BJ (cell line): ENCODE results near the gene CRYGN. TPM values are rescaled to one million over a fixed set of nuclear protein-coding genes. Genes with fewer than 3 reads are reported as not detected.

Experiments
- CTCF ChIA-PET: fragments of 350-600 bp; formaldehyde crosslinking; extraction: SDS; loops from one replicate; lab custom pipeline; 2021; ENCODE audit warnings: antibody characterized with exemption, inconsistent platforms; lab: Yijun Ruan, JAX
- POLR2A ChIA-PET: fragments of 300-600 bp; sonication (Branson Sonifier 250); formaldehyde crosslinking; extraction: SDS; loops from one replicate; lab custom pipeline; 2021; ENCODE audit warnings: antibody characterized with exemption; lab: Charles Lee
- DNase-seq: peaks from one replicate; pipeline ENCODE4 v3.0.0-alpha.2; 2011; ENCODE audit warnings: low read depth
- H3K27me3 ChIP-seq: 2 replicates; pipeline ENCODE4 v1.6.0; 2011; ENCODE audit warnings: low read length; ENCODE audit not compliant: control insufficient read depth, insufficient read depth
- H3K36me3 ChIP-seq: 2 replicates; pipeline ENCODE4 v1.5.1; 2011; ENCODE audit warnings: low read length; ENCODE audit not compliant: control insufficient read depth, insufficient read depth
- H3K4me3 ChIP-seq: 2 replicates; pipeline ENCODE4 v1.5.1; 2011; ENCODE audit warnings: low read depth, mild to moderate bottlenecking, control low read depth, low read length
- polyA plus RNA-seq: library from polyadenylated mRNA; depleted of rRNA; stranded (reverse); fragments of >200 nt; gene quantifications from 2 replicates; pipeline ENCODE4 v1.2.3, GENCODE V29; 2011
- TF ChIP-seq, protein P1 (sequence below): IDR thresholded peaks from 2 replicates; pipeline ENCODE4 v1.5.1; 2011; ENCODE audit warnings: low read depth, mild to moderate bottlenecking, control low read depth, inconsistent platforms, low read length, moderate library complexity; ENCODE audit not compliant: insufficient read depth

CRYGN gene
- polyA plus RNA-seq, 1 experiment, result 0.10 TPM

DNA sequence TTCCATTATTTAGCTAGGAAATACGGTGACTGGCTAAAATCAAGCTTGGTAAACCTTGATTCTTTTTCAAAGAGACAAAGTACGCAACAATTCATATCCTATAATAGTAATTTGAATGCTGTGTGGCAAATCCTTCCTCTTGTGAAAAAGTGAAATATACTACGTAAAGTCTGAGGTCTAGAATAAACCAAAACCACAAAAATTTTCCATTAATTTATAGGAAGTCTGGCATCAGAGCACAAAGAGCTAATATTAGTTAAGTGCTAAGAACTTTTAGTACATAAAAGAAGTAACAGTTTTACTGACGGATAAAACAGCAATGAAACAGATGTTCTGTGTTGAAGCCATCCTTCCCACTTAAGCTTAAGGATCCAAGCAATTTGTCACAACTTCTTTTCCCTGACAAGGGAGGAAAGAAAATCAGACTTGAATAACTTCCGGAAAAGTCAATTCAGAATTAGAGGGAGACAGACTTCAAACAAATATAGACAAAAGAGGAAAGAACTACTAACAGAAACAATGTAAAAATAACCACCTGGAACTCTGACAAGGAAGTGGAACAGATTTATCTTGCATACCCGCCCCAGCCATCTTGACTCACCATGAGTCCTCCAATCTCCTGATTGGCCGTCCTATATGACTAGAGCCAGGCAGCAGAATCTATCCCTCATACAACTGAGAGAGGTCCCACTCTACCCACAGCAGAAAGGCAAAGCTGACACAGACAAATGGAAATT lies 45.2 kb upstream of the CRYGN start:
- CTCF ChIA-PET, result interaction anchor here (0.5 to 0.9 kb wide), 2 partner anchors 9 to 10 kb away, joined by 3 to 4 read pairs; no protein-coding TSS in a partner anchor
- DNase-seq, result no peak
- POLR2A ChIA-PET, result no interaction called here

DNA sequence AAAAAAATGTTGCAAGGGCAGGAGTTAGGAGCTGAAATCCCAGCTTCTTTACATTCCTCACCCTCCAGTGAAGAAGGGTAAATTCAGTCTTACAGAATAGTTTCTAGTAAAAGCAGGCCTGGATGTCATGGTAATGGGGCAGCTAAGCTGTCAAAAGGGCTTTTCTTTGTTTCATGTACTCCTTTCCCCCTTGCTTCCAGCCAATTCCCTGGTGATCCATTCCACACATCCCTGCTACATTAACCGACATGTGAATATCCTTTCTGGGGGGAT lies 43.7 kb upstream of the CRYGN start:
- POLR2A ChIA-PET, result no interaction called here
- Histone ChIP-seq H3K36me3 (peaks cover 5% of the 10 kb centered on the region), H3K4me3 (no peak overlapping the region), H3K27me3 (no peaks in the 10 kb centered on the region)
- CTCF ChIA-PET, result no interaction called here
- DNase-seq, result no peak
- TF ChIP-seq, protein P1, sequence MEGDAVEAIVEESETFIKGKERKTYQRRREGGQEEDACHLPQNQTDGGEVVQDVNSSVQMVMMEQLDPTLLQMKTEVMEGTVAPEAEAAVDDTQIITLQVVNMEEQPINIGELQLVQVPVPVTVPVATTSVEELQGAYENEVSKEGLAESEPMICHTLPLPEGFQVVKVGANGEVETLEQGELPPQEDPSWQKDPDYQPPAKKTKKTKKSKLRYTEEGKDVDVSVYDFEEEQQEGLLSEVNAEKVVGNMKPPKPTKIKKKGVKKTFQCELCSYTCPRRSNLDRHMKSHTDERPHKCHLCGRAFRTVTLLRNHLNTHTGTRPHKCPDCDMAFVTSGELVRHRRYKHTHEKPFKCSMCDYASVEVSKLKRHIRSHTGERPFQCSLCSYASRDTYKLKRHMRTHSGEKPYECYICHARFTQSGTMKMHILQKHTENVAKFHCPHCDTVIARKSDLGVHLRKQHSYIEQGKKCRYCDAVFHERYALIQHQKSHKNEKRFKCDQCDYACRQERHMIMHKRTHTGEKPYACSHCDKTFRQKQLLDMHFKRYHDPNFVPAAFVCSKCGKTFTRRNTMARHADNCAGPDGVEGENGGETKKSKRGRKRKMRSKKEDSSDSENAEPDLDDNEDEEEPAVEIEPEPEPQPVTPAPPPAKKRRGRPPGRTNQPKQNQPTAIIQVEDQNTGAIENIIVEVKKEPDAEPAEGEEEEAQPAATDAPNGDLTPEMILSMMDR, result no peak

More for the DNA sequence above, 45.2 kb upstream of the CRYGN start:
- Histone ChIP-seq H3K27me3 (no peaks in the 10 kb centered on the region), H3K36me3 (peaks cover 7% of the 10 kb centered on the region), H3K4me3 (no peak overlapping the region)
- TF ChIP-seq, protein P1, result no peak

DNA sequence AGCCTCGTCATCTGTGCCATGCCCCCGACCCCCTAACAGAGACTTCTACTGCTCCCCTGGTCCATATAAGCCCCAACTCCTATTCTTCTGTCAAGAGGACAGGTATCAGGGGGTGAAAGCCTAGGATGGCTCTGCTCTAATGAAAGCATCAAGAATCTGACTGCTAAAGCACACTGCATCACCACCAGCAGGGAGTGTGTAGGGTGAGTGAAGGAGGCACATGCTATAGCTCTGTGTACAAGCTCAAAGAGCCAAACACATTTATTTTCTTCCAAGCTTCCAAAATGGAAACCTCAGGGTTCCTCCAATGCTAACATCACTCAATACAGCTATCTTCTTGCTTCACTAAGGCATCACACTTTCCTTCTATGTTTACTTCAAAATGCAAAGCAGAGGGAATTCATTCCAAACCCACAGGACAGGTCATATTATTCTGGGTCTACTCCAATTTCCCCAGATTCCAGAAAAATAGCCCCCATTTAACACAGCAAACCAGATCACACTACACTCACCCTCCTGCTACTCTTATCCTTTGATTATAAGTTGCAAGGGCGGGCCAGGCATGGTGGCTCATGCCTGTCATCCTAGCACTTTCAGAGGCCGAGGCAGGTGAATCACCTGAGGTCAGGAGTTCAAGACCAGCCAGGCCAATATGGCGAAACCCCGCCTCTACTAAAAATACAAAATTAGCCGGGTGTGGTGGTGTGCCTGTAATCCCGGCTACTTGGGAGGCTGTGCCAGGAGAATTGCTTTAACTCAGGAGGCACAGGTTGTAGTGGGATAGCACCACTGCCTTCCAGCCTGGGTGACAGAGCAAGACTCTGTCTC lies 43.2 kb upstream of the CRYGN start:
- Histone ChIP-seq H3K36me3 (peaks cover 5% of the 10 kb centered on the region), H3K4me3 (no peak overlapping the region), H3K27me3 (no peaks in the 10 kb centered on the region)
- CTCF ChIA-PET, result no interaction called here
- no peak for DNase-seq
- POLR2A ChIA-PET, result no interaction called here
- TF ChIP-seq, protein P1, result no peak

DNA sequence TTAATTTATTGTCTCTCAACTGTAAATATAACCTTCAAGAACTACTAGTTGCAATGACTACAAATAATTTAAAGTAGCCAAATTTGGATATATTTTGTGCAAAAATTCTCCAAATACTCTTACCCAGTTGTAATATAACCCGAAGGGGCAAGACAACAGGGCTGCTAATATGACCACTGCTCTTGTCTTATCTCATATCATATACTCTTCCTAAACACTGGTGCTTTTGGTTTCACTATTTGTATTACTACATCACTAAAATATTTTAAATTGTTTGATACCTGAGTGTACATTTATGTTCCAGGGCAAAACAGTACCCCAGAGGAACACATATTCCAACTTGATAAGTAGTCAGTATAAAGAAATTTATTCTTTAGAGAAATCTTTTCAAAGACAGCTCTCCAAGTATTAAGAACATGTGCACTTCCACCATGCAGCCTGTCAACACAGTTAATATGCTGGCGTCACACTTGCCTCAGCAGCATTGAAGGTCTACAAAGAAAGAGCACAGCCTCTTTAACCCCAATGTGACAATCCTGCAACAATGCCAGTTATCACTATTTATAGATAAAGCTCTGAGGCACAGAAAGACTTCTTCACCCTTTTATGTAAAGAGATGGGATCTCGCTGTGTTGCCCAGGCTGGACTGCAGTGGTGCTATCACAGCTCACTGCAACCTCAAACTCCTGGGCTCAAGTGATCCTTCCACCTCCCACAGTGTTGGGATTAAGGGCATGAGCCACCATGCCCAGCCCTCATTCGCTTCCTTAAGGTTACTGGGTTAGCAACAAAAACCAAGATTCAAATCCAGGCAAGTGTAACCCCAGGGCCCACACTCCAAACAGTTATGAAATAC lies 41.9 kb upstream of the CRYGN start:
- TF ChIP-seq, protein P1, result no peak
- peaks cover 4% of the 10 kb centered on the region for H3K36me3 ChIP-seq
- ChIA-PET POLR2A (no interaction called here), CTCF (interaction anchor here (1.3 kb wide), 1 partner anchor 150 kb away, joined by 3 read pairs; no protein-coding TSS in a partner anchor)
- DNase-seq, result no peak
- no peak overlapping the region for H3K4me3 ChIP-seq
- no peaks in the 10 kb centered on the region for H3K27me3 ChIP-seq
